HG02763 (cell line): ENCODE measurements around the gene KCTD12.

ENCODE experiments used
- ATAC-seq: cut with Tn5 transposase; IDR thresholded peaks from one replicate; pipeline ENCODE4 v1.9.1; 2021; ENCODE audit warnings: mild to moderate bottlenecking, moderate library complexity; ENCODE audit not compliant: unreplicated experiment

KCTD12 gene

DNA sequence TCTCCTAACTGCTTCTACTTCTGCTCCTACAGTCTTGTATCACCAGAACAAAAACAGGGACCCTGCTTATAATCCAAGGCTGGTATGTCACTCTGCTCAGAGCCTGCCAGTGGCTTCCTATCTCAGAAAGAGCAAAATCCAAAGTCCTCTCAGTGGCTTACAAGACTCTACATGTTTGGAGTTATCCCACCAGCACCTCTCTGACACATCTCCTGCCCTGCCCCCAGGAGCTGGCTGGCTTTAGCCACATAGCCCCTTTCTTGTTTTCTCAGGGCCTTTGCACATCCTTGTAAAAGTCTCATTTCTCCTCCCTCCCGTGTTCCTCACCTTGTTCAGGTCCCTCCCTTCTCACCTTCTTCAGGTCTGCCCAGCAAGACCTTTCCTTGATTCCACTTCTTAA, 2.2 kb upstream of the KCTD12 start:
- ATAC-seq = no peak

DNA sequence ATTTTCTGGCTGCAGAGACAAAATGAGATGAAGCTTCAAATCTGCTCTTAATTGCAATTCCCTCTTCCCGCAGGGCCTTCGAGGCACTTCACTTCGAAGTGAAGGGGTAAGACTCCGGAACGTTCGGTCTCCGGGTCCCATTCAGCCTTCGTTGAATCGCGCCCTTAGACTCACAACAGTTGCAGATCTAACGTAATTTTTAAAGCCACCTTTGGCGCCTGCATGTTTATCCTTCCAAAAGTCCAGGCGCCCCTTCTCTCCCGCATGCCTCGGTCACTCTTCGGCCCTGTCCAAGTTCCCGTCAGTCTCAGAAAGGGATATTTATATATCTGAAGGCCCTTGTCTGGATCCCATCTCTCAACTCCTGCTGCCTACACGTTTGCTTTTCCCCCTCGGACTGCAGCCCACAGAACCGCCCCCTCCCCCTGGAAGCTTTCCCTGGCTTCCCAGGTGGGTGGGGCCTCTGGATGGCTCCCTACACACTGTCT, 915 bp upstream of the KCTD12 start:
- ATAC-seq = no peak

DNA sequence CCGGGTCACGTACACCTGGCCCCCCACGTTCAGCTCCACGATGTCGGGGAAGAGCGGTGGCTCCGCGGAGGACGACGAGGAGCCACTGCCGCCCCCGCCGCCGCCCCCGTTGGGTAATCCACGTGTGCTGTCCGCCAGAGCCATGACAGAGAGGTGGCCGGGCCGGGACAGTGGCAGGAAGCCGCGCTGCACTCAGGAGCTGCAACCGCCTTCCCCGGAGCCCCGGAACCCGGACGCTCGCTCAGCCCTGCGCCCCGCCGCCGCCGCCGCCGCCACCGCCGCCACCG, 257 bp downstream of the KCTD12 start:
- ATAC-seq = no peak

DNA sequence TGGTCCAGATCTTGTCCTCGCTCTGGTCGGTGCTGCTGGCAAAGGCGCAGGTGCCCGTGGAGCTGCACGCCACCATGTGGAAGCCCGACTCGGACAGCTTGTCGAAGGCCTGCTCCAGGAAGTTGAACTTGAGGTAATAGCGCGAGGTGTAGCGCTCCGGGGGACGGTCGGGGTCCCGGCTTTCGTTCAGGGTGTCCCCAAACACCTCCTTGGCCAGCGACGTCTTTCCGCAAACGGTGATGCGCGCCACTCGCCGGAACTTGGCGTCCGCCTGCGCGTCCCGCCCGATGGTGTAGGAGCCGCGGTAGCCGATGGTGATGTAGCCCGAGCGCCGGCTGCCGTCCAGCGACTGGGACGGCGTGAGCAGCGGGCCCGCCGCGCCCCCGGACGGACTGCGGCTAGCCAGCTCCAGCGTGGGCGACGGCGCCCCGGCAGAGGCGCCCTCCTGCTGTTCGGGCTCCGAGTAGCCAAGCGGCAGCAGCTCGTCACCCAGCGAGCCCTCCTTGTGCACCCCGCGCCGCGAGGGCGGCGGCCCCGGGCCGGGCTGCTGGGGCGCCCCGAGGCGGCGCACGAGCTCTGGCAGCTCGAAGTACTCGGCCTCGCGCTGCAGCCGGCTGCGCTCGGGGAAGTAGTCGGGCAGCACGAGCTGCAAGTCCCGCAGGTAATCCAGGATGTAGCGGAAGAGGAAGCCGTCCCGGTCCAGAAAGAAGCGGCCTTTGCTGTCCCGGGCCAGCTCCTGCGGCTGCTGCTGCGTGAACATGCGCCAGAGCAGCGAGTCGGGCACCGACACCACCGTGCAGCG, 801 bp downstream of the KCTD12 start:
- peak; percentile 32 for ATAC-seq

DNA sequence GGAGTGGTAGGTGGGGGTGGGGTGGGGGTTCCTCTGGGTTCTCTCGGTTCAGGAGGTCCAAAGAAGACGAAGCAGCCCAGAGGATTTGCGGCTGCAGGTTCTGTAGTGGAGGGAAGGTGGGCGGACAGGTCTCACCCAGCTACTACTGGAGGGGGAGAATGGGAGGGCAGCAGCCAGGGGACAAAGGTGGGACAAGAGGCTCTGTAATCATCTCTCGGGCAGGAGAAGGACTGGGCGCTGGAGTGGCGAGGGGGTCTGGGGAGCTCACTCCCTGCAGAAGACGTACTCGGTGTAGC, 1.4 kb downstream of the KCTD12 start:
- no peak for ATAC-seq

DNA sequence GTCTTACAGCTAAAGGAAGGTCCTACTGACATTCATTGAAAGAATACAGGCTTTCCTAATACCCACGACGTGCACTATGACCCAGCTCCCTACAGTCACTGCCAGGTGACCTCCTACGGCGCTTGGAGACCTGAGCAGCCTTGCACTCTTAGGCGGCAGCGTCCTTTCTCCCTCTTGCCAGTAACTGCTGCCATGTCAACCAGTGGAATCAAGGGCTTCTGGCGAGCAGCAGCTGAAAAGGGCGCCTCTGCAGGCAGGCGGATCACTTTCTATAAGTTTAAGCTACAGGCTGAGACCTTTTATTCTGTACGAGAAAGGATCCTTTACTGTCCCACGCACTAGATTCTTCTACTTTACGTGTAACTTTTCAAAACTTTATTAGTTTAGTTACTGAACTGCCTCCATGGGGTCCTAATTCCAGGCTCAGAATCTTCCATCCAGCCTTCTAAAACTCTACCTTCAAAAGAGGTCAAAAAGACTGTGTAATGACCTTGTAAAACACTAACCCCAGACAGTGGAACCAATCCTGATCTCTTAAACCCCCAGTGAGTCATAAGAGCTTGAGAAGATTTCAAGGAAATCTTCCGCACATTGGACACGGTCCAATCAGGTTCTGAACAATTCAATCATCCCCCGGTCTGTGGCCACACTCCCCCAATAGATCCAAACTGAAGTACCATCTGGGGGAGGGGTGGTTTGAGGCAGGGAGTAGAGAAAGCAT, 1.9 kb downstream of the KCTD12 start:
- ATAC-seq = no peak

DNA sequence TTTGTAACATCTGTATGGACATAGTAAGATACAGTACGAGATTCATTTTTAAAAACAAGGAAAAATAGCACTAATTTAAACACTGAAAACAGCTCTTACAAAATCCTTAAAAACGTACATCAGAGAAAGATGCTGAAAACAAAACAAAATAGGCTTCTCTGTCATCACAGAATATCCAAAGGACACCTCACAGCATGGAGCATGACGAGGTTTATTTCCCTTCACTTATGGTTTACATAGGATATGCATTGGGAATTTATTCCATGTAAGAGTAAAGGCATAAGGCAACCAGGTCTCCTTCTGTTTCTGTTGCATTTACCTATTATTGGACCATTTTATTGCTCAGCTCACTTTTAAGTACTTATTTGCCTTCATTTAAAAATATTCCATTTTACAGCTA, 3.0 kb downstream of the KCTD12 start:
- ATAC-seq = no peak

DNA sequence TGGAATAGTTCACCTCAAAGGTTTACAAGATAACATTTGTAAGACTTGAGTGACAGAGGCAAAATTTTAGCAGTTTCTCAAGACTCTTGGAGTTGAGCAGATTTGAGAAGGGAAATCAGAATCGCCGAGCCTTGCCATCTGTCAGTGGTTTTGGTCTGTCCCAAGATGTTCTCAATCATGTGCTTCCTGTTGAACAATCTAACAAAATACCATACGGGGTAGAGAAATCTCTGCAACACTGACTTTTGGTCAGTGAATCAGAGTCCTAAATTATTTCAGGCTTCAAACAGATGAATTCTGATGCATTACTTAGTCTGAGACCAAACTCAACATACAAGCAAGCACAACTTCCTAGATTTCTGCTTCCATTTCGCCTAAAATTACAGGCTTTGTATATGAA, 3.8 kb downstream of the KCTD12 start:
- no peak for ATAC-seq

DNA sequence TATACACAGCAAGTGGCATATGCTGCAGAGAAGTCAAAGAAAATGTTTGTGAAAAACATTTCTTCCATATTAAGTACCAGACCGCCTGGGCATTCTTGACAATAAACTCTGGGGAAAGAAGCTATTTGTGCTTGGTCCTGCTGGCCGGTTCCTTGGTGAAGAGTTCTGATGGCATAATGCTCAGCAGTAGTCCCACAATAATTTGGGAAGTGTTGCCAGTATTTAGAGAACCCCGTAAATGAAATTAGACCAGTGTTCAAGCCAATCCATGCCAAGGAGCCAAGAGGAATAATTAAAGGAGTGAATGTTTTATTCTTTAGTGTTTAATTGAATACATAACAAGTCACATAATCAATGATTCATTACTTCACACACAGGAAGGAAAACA, 6.3 kb downstream of the KCTD12 start:
- ATAC-seq = no peak

DNA sequence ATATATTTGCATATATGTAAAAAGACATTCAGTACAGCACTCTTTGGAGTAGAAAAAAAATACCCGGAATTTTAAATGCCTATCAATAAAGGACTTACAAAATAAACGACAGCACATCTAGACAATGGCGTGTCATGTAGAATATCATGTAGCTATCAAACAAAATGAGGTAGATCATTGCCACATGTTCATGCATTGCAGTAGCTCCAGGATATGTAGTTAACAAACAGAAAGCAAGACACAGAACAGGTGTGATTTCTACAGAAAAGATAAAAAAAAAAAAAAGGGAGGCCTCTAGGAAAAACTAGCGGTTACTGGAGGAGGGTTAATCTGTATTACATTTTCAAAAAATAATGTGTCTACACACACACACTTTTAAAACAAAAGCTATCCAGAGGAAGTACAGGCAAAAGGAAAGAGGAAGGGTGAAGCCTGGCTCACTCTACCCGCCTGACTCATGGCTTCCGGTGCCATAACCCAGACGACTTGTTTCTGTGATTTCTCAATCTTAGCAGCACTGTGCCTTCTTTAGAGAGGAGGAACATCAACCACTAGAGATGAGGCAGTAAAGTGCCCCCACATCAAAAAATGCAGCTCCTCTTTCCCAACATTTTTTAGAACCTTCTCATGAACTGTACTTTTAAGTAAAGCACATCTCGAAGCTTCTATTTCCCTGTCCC, 6.9 kb downstream of the KCTD12 start:
- peak; percentile 92 for ATAC-seq

DNA sequence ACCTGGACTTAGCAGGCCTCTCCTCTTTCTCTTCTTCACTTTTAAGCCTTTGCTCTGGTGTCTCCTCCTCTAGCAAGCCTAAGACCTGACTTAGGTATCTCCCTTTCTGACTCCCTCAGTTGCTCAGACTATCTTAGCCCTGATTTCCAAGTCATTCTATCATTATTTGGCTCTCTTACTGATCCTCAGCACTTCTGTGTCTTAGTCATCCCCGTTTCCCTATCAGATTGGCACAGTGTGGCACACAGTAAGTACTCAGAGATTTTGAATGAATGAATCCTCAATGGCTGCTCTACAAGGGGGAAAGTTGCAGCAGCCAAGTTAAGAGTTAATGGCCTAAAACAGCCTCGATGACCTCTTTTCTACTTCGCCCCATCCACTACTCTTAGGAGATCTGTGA, 8.2 kb downstream of the KCTD12 start:
- no peak for ATAC-seq

DNA sequence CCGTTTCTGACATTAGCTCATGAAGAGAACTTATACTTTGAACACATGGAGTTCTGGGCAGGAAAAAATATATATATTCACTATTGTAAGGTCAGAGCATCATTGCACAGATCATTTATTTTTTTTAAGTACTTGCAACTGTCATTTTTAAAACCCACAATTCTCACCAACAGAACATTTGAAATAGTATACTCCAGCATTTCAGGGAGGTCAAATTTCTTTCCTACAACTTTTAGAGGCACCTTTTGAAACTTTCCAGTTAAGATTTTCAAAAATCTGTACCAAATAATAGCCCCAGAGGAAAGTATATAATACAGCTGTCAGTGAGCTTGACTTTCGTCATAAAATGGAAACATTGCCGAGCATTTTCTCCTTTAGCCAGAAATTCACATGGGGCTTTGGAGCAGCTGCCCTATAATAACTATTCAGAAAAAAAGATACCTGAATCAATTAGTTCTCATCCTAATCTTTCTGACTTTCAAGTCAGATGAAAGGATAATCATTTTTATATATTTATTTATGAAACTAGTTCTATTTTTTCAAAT, 10.9 kb downstream of the KCTD12 start:
- ATAC-seq = no peak

DNA sequence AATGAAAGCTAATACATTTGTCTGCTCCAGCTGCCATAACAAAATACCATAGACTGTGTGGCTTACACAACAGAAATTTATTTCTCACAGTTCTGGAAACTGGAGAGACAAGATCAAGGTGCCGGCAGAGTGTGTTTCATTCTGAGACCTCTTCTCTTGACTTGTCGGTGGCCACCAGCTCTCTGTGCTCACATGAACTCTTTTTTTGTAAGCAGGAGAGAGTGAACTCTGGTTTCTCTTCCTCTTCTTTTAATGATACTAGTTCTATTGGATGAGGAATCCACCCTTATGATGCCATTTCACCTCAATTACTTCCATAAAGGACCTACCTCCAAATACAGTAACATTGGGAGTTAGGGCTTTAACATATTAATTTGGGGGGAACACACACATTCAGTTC, 11.7 kb downstream of the KCTD12 start:
- peak; percentile 61 for ATAC-seq

DNA sequence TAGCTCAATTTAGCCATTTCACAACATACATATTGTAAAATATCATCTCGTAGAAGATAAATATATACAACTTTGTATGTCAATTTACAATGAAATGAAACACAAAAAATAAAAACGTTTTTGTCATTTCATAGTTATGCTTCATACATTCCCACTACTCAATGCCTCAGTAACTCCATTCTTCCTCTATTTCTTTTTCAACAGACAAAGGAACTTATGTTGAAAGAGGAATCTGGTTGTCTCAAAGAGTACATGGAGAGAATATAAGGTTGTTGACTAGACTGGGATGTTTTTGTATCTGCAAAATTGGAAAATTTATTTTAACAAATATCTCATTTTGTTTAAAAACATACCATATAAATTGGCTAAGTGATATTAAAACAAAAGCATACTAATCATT, 12.8 kb downstream of the KCTD12 start:
- no peak for ATAC-seq

DNA sequence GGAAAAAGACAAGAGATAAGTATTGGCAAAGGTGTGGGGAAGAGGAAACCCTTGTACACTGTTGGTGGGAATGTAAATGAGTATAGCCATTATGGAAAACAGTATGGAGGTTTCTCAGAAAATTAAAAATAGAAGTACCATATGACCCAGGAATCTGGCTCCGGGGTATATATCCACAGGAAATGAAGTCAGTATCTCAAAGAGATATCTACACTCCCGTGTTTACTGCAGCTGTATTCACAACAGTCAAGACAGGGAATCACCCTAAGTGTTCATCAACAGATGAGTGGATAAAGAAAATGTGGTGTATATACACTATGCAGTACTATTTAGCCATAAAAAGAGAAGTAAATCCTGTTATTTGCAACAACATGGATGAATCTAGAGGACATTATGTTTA, 13.5 kb downstream of the KCTD12 start:
- no peak for ATAC-seq

DNA sequence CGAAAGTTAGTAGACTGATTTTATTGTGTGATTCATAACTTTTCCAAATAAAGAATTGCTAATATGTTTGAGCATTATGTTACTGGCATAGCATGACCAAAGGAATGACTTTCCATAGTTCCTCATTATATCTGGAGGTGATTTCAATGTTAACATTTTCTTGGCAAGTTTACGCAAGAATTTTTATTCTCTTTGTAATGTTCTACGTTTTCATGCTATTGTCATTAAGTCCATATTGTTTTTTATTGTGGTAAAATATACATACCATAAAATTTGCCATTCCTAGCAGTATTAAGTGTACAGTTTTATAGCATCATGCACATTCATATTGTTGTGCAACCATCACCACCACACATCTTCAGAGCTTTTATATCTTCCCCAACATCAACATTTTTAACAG, 14.8 kb downstream of the KCTD12 start:
- no peak for ATAC-seq

DNA sequence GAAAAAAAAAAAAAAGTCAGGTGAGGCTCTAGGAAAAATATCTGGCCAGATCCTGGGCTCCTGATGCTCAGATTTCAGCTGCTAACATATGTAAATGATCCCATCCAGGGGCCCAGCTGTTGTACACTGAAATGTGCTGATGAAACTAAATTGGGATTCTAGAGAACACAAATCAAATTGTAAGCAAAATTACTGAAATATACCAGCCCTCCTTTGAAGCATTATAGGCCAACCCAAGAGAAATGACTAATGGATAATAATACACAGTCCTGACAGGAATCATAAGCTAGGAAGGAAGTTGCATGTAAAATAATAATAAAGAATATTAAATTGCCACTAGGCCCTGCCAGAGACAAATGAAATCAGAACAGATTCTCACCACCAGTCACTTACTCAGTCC, 17.8 kb downstream of the KCTD12 start:
- ATAC-seq = no peak

DNA sequence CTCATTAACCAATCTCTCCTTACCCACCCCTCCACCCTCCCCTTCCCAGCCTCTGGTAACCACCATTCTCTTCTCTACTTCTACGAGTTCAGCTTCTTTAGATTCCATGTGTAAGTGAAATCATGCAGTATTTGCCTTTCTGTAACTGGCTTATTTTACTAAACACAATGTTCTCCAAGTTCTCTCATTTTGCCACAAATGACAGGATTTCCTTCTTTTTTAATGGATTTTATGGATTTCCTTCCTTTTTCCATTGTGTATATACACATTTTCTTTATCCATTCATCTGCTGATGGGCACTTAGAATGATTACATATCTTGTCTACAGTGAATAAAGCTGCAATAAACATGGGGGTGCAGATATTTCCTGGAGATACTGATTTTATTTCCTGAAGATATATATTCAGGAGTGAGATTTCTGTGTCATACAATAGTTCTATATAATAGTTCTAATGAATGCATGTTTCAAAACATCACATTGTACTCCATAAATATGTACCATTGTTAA, 20.2 kb downstream of the KCTD12 start:
- no peak for ATAC-seq

DNA sequence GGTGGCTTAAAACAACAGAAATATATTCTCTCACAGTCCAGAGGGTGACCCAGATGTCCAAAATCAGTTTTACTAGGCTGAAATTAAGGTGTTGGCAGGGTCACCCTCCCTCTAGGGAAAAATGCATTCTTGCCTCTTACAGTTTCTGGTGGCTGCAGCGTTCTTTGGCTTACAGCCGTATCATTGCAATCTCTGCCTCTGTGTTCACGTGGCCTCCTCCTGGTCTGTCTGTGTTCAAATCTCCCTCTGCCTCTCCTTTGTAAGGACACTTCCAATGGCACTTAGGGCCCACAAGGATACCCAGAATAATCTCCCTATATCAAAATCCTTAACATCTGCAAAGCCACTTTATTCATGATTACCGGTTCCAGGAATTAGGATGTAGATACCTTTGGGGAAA, 21.1 kb downstream of the KCTD12 start:
- no peak for ATAC-seq

DNA sequence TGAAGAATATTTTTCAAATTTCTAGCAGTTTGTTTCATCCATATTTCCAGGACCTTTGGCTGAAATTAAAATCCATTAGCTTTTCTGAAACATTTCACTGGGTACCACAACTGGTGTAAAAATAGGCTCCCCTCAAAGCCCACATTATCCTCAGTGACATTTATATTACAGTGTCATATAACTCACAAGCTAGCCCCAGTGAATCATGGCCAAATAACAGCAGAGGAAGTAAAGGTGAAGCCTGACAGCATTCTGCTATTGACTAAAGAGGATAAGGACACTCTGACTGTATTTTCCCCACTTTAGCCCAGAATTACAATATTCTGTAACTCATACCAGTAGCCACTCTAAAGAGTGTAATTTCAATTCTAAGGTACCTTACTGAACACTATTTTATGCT, 21.9 kb downstream of the KCTD12 start:
- no peak for ATAC-seq

DNA sequence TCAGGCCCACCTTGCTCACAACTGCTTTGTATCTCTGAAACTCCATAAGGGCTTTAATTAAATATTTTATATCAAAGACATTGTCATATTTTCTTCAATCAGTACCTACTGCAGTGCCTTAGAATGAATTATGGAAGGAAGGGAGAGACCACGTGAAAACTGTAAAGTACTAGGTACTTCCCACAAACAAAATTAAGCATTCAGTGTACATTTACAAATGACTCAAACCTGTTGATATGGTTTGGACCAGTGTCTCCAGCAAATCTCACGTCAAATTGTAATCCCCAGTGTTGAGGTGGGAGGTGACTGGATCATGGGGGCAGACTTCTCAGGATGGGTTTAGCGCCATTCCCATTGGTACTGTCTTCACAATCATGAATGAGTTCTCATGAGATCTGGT, 23.2 kb downstream of the KCTD12 start:
- no peak for ATAC-seq

DNA sequence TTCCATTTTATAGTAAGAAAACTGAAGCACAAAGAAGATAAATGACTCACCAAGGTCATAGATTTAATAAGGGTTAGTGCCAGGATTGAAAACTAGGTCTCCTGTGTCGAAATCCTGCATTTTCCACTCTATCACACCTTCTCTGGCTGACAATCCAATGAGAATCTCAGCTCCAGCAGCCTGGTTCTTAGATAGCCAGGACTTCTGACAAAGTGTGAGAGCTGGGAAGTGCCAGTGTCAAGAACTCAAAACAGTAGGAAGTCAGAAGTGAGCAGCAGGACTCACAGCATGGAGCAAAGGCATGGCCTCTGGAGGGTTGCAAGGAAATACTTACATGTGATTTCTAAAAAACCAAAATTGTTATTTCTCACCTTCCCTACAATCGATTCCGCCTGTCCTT, 24.3 kb downstream of the KCTD12 start:
- ATAC-seq = no peak
